HG02623 (cell line): ENCODE measurements around the gene ATOH8.
"Not testable (repeated sequence)": the region's sequence is repeated elsewhere in the genome, so short reads cannot be mapped to it uniquely, and the experiment has no call there.

Source experiments
- ATAC-seq: cut with Tn5 transposase; IDR thresholded peaks from one replicate; pipeline ENCODE4 v1.9.1; 2021; ENCODE audit warnings: moderate library complexity; ENCODE audit not compliant: unreplicated experiment

ATOH8 gene

GRCh38 chr2:85823951-85824350, 70.2 kb downstream of the ATOH8 start:
- ATAC-seq = no peak

- peak; percentile 66 for ATAC-seq
Measured at GRCh38 chr2:85826990-85827878, 73.4 kb downstream of the ATOH8 start.

- ATAC-seq = no peak
Measured at GRCh38 chr2:85827879-85828569, 74.2 kb downstream of the ATOH8 start.

GRCh38 chr2:85828725-85829124, 74.9 kb downstream of the ATOH8 start:
- ATAC-seq = no peak

- not testable (repeated sequence) for ATAC-seq
Measured at GRCh38 chr2:85829394-85829793, 75.6 kb downstream of the ATOH8 start.

- no peak for ATAC-seq
Measured at GRCh38 chr2:85830645-85831044, 76.9 kb downstream of the ATOH8 start.

GRCh38 chr2:85831735-85832134, 77.9 kb downstream of the ATOH8 start:
- no peak for ATAC-seq

GRCh38 chr2:85834466-85834865, 80.7 kb downstream of the ATOH8 start:
- no peak for ATAC-seq
